ENCODE data around the gene UGT2B7.
"Not testable (repeated sequence)": the region's sequence is repeated elsewhere in the genome, so short reads cannot be mapped to it uniquely, and the experiment has no call there.

Gene UGT2B7

DNA sequence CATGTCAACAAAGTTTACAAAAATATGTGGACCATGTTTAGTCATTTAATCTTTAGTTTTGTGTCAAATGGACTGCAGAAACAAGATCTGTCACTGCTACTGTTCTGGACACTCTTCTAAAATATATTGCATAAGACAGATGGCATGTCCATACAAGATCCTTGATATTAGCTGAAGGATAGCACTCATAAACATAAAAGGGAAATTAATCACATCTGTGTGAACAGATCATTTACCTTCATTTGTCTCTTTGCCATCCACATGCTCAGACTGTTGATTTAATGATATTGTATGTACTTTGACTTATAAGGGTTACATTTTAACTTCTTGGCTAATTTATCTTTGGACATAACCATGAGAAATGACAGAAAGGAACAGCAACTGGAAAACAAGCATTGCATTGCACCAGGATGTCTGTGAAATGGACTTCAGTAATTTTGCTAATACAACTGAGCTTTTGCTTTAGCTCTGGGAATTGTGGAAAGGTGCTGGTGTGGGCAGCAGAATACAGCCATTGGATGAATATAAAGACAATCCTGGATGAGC lies at the start of gene UGT2B7:
TSS of gene UGT2B7 (plus strand) at position 364 of the 546 bp plus-strand sequence. CDS start at position 411, 47 bp downstream.
- DNase-seq: no peak

GRCh38 chr4:69049860-69050259 lies 46.4 kb upstream of the UGT2B7 start:
- DNase-seq: no peak

DNA sequence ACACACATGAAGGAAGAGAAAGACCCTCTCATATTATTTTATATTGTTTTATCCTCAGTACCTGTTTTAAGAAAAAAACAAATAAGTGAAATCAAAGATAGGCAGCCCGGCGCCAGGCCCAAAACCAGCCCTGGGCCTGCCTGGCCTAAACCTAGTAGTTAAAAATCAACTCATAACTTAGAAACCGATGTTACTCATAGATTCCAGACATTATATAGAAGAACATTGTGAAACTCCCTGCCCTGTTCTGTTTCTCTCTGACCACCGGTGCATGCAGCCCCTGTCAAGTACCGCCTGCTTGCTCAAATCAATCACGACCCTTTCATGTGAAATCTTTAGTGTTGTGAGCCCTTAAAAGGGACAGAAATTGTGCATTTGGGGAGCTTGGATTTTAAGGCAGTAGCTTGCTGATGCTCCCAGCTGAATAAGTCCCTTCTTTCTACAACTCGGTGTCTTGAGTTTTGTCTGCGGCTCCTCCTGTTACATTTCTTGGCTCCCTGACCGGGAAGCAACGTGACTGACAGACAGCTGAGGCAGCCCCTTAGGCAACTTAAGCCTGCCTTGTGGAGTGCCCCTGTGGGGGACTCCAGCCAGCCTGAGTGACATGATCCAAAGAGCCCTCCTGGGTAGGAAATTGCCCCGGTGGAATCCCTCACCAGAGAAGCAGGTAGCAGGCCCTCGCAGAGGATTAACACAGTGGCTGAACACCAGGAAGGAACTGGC lies 45.3 kb upstream of the UGT2B7 start:
- not testable (repeated sequence) for DNase-seq

- no peak for DNase-seq
Measured at GRCh38 chr4:69051576-69051943, 44.7 kb upstream of the UGT2B7 start.

- not testable (repeated sequence) for DNase-seq
Measured at GRCh38 chr4:69053309-69053885, 42.9 kb upstream of the UGT2B7 start.

- DNase-seq: not testable (repeated sequence)
Measured at GRCh38 chr4:69054033-69054432, 42.2 kb upstream of the UGT2B7 start.

DNA sequence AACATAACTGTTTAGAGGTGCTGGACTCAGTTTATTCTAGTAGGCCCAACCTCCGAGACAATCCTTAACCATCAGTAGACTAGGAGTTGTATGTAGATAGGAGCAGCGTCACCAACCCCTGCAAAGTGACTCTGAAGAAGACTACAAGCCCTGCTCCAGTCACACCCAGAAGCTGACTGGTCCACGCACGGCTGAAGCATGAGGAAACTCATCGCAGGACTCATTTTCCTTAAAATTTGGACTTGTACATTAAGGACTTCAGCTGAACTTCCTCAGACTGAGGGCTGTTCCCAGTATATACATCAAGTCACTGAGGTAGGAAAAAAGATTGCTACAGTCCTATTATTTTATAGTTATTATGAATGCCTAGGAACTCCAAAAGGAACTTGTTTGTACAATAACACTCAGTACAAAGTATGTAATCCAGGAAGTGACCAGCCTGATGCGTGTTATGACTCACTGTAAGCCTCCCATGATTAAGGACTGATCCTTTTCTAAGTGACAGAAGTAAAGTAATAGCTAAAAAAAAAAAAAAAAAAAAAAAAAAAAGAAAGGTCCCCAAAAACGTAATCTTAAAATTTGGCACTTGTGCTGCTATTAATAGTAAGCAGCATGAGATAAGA lies 41.6 kb upstream of the UGT2B7 start:
- no peak for DNase-seq

- no peak for DNase-seq
Measured at GRCh38 chr4:69056150-69056549, 40.1 kb upstream of the UGT2B7 start.

DNA sequence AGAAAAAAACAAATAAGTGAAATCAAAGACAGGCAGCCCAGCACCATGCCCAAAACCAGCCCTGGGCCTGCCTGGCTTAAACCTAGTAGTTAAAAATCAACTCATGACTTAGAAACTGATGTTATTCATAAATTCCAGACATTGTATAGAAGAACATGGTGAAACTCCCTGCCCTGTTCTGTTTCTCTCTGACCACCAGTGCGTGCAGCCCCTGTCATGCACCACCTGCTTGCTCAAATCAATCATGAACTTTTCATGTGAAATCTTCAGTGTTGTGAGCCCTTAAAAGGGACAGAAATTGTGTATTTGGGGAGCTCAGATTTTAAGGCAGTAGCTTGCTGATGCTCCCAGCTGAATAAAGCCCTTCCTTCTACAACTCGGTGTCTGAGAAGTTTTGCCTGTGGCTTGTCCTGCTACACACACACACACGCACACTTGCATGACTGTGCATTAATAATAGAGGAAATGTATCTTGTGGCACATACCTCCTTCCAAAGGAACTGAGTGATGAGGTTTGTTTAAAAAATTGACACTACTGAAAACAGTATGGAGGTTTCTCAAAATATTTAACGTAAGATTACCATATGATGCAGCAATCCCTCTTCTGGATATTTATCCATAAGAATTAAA lies 39.2 kb upstream of the UGT2B7 start:
- no peak for DNase-seq

- DNase-seq: no peak
Measured at GRCh38 chr4:69057620-69058409, 38.5 kb upstream of the UGT2B7 start.

DNA sequence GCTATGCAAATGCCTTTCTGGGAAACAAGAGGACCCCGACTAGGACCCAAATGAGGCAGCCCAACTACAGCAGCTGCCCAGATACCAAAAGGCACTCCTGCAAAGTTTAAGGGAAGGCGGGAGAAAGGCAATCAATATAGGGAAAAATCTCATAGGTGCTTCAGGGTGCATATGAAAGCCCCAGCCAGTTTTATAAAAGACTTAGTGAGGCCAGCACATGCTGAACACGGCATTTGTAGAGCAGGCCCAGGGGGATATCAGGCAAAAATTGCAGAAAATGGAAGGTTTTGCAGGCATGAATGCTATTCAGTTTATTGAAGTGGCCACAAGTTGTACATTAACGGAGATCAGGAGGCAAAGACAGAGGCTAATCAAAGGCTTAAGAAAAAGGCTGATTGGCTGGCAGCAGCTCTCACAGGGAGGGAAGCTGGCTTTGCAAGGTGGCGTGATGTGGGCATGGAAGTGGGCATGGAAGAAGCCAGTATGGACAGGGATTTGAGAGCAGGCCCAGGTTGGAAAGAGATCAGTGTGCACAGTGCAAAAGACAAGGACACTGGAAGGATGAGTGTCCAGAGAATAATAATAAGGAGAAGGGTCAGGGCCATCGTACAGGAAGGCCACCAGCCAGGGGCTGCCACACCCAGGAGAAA lies 37.7 kb upstream of the UGT2B7 start:
- no peak for DNase-seq

GRCh38 chr4:69060651-69061308 lies 35.5 kb upstream of the UGT2B7 start:
- no peak for DNase-seq

DNA sequence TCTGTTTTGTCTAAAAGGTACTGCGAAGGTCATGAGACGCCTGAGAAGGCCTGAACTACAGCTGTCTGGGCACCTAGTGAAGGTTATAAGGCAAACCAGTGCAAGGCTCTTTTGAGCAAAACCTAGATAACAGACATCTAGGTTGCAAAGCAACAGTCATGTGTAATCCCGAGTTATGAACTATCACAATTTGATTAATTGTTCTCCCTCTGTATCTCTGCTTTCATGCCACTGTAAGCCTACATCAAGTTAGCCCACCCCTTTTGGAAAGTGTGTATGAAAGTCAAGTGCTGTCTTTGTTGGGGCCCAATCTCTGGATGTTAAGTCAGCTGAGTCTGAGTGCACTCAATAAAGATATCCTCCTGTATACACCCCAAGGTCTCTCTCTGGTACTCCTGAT lies 31.9 kb upstream of the UGT2B7 start:
- DNase-seq: no peak

- DNase-seq: no peak
Measured at GRCh38 chr4:69066945-69067344, 29.3 kb upstream of the UGT2B7 start.

DNA sequence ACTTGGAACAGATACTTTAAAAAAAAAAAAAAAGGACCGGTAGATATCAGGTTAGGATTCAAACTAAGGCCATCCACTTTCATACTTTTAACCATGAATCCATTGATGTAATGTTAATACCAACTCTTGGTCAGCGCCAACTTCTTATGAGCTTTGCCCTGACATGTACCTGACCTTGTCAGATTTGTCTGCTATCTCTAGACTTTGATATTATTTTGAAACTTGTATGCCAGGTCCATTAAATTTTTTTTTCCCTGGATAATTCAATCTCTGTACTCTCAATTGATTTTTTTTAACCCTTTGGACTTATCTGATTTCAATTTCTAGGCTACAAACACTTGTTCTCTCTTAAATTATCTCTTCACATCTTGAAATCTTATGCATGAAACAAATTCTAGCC lies 27.2 kb upstream of the UGT2B7 start:
- DNase-seq: no peak

- no peak for DNase-seq
Measured at GRCh38 chr4:69070590-69070989, 25.7 kb upstream of the UGT2B7 start.

- DNase-seq: no peak
Measured at GRCh38 chr4:69071286-69071685, 25.0 kb upstream of the UGT2B7 start.

- no peak for DNase-seq
Measured at GRCh38 chr4:69073375-69073774, 22.9 kb upstream of the UGT2B7 start.

DNA sequence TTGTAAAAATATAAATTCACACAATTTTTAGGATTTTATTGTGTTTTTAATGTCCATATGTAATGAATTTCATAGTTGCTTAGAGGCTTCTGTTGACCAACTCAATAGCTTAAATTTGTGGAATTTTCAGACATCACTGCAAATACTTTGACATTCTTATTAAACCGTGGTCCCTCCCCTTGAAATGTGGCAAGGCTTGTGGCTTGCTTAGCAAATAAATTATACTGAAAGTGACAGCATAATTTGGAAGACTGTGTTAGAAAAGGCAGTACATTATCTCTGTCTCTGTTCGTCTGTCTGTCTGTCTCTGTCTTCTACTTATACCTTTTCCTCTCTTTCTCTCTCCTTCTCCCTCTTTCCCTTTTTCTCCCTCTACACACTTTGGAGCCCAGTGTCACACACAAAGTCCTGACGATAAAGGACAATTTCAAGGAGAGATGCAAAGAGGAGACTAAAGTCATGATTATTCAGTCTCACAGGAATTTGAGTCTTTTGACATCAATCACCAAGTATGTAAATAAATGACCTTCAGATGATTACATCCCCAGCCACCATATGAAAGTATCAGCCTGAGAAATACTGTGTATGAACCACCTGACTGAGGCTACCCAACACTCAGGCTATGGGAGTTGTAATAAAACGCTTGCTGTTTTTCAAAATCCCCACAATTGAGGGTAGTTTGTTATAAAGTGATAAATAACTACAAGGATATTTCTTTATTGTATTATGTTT lies 21.0 kb upstream of the UGT2B7 start:
- DNase-seq: no peak

DNA sequence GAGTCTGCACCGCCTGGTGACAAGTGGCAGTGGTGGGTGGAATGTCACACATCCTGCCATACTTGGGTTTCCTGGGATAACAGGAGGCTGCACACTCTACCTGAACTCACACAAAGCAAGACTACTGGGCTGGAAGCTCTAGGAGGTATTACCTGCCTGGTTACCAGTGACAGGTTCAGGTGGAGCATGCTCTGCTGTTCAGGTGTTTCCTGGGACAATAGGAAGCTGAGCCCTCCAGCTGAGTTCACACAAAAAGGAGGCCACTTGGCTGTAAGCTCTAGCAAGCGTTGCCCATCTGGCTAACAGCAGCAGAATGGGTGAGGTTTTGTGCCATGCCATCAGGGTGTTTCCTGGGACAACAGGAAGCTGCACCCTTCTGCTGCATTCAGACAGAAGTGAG lies 17.4 kb upstream of the UGT2B7 start:
- DNase-seq: no peak

- no peak for DNase-seq
Measured at GRCh38 chr4:69088473-69088872, 7.8 kb upstream of the UGT2B7 start.

Data from stimulated activated CD4-positive, alpha-beta T cell treated with anti-CD3 and anti-CD28 coated beads, Interleukin-2, amount 100 ng/mL, for 24 hours (primary cell).